Ishikawa (cell line): Measurements from ENCODE around the gene SMTNL1.

Experiments used
- CEBPB ChIP-seq: IDR thresholded peaks from 2 replicates; pipeline ENCODE4 v1.6.1; 2012
- CREB1 ChIP-seq: IDR thresholded peaks from 2 replicates; pipeline ENCODE4 v1.6.1; 2012; ENCODE audit warnings: low read depth
- FOXM1 ChIP-seq: IDR thresholded peaks from 2 replicates; pipeline ENCODE4 v1.6.1; 2012; ENCODE audit warnings: low read depth, borderline replicate concordance
- NFIC ChIP-seq: IDR thresholded peaks from 2 replicates; pipeline ENCODE4 v1.6.1; 2012
- TAF1 ChIP-seq: IDR thresholded peaks from 2 replicates; pipeline ENCODE4 v1.6.1; 2012; ENCODE audit warnings: low read depth, mild to moderate bottlenecking
- YY1 ChIP-seq: IDR thresholded peaks from 2 replicates; pipeline ENCODE4 v1.6.1; 2012; ENCODE audit warnings: low read depth
- ZBTB7A ChIP-seq: IDR thresholded peaks from 2 replicates; pipeline ENCODE4 v1.6.1; 2012; ENCODE audit warnings: low read depth
- TF ChIP-seq, protein P1 (sequence below): IDR thresholded peaks from 2 replicates; pipeline ENCODE4 v1.6.1; 2012
- TF ChIP-seq, protein P2 (sequence below): IDR thresholded peaks from 2 replicates; pipeline ENCODE4 v1.6.1; 2012; ENCODE audit warnings: low read depth, mild to moderate bottlenecking

SMTNL1 gene

DNA sequence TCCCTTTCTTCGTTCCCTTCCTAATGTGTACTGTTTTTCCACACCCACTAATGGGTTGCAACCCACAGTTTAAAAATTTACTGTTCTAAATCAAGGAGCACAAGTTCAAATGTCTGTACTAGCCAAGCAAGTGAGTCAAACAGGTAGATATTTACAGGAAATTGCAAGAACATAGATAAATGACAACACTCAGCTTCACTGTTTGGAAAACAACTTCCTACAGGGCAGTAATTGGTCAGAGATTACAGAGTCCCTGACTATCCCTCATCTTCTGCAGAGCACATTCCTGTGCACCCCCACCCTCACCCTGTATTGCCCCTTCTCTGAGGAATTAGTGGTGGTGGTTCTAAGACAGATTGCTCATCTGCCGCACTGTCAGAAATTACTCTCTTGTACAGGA is 62.0 kb downstream of the SMTNL1 start:
- TF ChIP-seq ZBTB7A = no peak
- no peak for TF ChIP-seq TAF1
- TF ChIP-seq, protein P1, sequence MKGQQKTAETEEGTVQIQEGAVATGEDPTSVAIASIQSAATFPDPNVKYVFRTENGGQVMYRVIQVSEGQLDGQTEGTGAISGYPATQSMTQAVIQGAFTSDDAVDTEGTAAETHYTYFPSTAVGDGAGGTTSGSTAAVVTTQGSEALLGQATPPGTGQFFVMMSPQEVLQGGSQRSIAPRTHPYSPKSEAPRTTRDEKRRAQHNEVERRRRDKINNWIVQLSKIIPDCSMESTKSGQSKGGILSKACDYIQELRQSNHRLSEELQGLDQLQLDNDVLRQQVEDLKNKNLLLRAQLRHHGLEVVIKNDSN = no peak
- no peak for TF ChIP-seq YY1
- no peak for TF ChIP-seq NFIC
- TF ChIP-seq CREB1 = no peak
- no peak for TF ChIP-seq CEBPB
- TF ChIP-seq, protein P2, sequence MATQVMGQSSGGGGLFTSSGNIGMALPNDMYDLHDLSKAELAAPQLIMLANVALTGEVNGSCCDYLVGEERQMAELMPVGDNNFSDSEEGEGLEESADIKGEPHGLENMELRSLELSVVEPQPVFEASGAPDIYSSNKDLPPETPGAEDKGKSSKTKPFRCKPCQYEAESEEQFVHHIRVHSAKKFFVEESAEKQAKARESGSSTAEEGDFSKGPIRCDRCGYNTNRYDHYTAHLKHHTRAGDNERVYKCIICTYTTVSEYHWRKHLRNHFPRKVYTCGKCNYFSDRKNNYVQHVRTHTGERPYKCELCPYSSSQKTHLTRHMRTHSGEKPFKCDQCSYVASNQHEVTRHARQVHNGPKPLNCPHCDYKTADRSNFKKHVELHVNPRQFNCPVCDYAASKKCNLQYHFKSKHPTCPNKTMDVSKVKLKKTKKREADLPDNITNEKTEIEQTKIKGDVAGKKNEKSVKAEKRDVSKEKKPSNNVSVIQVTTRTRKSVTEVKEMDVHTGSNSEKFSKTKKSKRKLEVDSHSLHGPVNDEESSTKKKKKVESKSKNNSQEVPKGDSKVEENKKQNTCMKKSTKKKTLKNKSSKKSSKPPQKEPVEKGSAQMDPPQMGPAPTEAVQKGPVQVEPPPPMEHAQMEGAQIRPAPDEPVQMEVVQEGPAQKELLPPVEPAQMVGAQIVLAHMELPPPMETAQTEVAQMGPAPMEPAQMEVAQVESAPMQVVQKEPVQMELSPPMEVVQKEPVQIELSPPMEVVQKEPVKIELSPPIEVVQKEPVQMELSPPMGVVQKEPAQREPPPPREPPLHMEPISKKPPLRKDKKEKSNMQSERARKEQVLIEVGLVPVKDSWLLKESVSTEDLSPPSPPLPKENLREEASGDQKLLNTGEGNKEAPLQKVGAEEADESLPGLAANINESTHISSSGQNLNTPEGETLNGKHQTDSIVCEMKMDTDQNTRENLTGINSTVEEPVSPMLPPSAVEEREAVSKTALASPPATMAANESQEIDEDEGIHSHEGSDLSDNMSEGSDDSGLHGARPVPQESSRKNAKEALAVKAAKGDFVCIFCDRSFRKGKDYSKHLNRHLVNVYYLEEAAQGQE = no peak
- TF ChIP-seq FOXM1 = no peak
